Endothelial cell of umbilical vein (primary cell): ENCODE data around the gene RAD54L.

Source experiments
- EZH2 ChIP-seq: IDR thresholded peaks from 2 replicates; pipeline ENCODE4 v1.6.1; 2012; ENCODE audit warnings: borderline replicate concordance, low read depth, mild to moderate bottlenecking, moderate library complexity, low read length, inconsistent platforms; ENCODE audit not compliant: severe bottlenecking
- GATA2 ChIP-seq: IDR thresholded peaks from 2 replicates; pipeline ENCODE4 v1.7.0; 2011; ENCODE audit warnings: low read depth, mild to moderate bottlenecking, moderate library complexity, mixed read lengths, low read length; ENCODE audit not compliant: insufficient read length, insufficient read depth
- JUN ChIP-seq: IDR thresholded peaks from 2 replicates; pipeline ENCODE4 v1.6.1; 2011; ENCODE audit warnings: borderline replicate concordance, low read depth; ENCODE audit not compliant: insufficient read length, insufficient read depth
- MYC ChIP-seq: IDR thresholded peaks from one replicate; pipeline ENCODE4 v1.6.1; 2011; ENCODE audit warnings: mild to moderate bottlenecking, low read depth, low read length
- POLR2A ChIP-seq: IDR thresholded peaks from 2 replicates; pipeline ENCODE4 v1.6.1; 2012; ENCODE audit warnings: low read depth, mild to moderate bottlenecking, control low read depth, low read length
- POLR2AphosphoS5 ChIP-seq: IDR thresholded peaks from 2 replicates; pipeline ENCODE4 v1.6.1; 2012; ENCODE audit warnings: low read depth, mild to moderate bottlenecking, control low read depth, low read length, moderate library complexity; ENCODE audit not compliant: insufficient read depth
- TF ChIP-seq, protein P1 (sequence below), 2 donors: IDR thresholded peaks; 1 replicate in 1 of 2; 2 replicates in 1 of 2; pipeline ENCODE4 v1.5.1; 2011; ENCODE audit warnings: low read length in 2 of 2, mild to moderate bottlenecking in 2 of 2, moderate library complexity in 2 of 2, control low read depth in 1 of 2, inconsistent platforms in 1 of 2, low read depth in 1 of 2; ENCODE audit not compliant: insufficient read depth in 1 of 2; ENCODE audit errors: extremely low read depth in 1 of 2
- TF ChIP-seq, protein P2 (sequence below): IDR thresholded peaks from 2 replicates; pipeline ENCODE4 v1.6.1; 2011; ENCODE audit not compliant: insufficient read depth, insufficient read length

DNA sequence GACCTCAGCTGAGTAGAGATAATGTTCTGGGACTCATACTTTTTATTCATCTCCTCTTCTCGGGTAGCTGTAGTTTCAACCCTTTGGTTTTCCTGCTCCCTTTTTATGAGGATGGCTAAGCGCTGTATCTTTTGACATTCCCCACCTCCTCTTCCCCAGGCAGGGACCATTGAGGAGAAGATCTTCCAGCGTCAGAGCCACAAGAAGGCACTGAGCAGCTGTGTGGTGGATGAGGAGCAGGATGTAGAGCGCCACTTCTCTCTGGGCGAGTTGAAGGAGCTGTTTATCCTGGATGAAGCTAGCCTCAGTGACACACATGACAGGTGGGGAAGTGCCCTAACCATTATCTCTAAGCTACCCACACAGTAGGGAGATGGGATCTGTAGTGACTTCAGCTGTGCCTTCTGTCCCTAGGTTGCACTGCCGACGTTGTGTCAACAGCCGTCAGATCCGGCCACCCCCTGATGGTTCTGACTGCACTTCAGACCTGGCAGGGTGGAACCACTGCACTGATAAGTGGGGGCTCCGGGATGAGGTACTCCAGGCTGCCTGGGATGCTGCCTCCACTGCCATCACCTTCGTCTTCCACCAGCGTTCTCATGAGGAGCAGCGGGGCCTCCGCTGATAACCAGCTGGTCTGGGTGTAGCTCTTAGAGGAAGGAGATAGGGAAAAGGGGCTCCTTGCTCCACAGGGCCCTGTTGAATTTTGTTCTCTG lies 30.3 kb downstream of the RAD54L start:
- TF ChIP-seq, protein P1, sequence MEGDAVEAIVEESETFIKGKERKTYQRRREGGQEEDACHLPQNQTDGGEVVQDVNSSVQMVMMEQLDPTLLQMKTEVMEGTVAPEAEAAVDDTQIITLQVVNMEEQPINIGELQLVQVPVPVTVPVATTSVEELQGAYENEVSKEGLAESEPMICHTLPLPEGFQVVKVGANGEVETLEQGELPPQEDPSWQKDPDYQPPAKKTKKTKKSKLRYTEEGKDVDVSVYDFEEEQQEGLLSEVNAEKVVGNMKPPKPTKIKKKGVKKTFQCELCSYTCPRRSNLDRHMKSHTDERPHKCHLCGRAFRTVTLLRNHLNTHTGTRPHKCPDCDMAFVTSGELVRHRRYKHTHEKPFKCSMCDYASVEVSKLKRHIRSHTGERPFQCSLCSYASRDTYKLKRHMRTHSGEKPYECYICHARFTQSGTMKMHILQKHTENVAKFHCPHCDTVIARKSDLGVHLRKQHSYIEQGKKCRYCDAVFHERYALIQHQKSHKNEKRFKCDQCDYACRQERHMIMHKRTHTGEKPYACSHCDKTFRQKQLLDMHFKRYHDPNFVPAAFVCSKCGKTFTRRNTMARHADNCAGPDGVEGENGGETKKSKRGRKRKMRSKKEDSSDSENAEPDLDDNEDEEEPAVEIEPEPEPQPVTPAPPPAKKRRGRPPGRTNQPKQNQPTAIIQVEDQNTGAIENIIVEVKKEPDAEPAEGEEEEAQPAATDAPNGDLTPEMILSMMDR (IDR thresholded peaks at IDR 0.05; ENCODE audit: extremely low read depth in 1 of 2, insufficient read depth in 1 of 2, low read depth in 1 of 2, low read length in 2 of 2): no peak
- TF ChIP-seq MYC (no peak), GATA2 (no peak), POLR2A (no peak), EZH2 (no peak), JUN (no peak), POLR2AphosphoS5 (no peak)
- TF ChIP-seq, protein P2, sequence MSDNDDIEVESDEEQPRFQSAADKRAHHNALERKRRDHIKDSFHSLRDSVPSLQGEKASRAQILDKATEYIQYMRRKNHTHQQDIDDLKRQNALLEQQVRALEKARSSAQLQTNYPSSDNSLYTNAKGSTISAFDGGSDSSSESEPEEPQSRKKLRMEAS: no peak
